GM21786 (cell line): ENCODE data around the gene KRT82.
"Not testable (repeated sequence)": the region's sequence is repeated elsewhere in the genome, so short reads cannot be mapped to it uniquely, and the experiment has no call there.

Source experiments
- ATAC-seq: cut with Tn5 transposase; IDR thresholded peaks from one replicate; pipeline ENCODE4 v1.9.1; 2021; ENCODE audit not compliant: unreplicated experiment

Gene KRT82

DNA sequence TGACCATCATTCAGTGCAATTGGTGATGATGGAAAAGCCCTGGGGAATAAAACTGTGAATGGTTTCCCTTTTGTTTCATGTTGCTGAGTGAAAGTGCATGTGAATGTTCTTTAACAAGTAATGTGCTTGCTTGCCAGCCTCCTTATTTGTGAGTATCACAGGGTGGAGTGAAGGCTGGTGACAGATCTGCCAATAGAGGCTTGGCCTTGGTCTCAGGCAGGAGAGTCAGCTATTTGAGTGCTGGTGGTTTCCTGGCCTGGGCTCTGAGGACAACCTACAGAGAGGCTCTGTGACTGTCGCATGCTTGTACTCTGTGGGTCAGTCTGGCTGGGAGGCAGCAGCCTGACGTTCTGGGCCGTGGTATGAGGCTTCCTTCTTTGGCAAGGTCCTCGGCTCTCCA is 59.5 kb downstream of the KRT82 start:
- no peak for ATAC-seq

DNA sequence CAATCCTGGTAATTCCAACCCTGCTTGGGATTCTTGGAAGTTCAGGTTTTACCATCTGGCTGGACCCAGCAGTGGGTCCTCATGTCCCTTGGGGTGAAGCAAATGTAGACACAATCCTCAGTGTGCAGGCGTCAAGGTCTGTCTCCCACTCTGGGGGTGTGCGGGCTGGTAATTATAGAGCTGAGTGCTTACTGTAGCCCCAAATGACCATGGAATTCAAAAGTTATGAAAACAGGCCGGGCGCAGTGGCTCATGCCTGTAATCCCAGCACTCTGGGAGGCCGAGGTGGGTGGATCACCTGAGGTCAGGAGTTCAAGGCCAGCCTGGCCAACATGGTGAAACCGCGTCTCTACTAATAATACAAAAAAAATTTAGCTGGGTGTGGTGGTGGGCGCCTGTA is 61.1 kb downstream of the KRT82 start:
- ATAC-seq: not testable (repeated sequence)

DNA sequence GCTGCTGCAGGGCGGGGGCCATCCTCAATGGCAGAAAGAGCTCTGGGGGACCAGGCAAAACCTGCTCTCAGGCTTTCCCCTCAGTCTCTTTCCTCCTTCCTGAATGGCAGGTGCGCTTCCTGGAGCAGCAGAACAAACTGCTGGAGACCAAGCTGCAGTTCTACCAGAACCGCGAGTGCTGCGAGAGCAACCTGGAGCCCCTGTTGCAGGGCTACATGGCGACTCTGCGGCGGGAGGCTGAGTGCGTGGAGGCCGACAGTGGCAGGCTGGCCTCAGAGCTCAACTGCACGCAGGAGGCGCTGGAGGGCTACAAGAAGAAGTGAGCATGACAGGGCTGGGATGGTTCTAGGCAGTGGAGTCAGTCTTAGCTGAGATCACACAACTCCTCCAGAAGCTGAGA is 62.0 kb downstream of the KRT82 start:
- no peak for ATAC-seq
